ENCODE results near the gene GAS2L1. TPM values are rescaled to one million over a fixed set of nuclear protein-coding genes. Genes with fewer than 3 reads are reported as not detected.

The GAS2L1 gene
- total and polyA plus RNA-seq, 8 donors = 4.4 to 81.1 (median 27.3) TPM

- WGBS, 5 donors = 64 to 76% (median 71%) methylated on average over 10 of the region's 10 CpGs
- intact Hi-C loops (cut with DNase I; ENCODE audit: low total_unique reads) = no loop called here
- peaks cover 13 to 32% (median 23%) of the 10 kb centered on the region in 4 donors for H3K4me1 ChIP-seq
- no peak overlapping the region for H3K4me3 ChIP-seq
- no peaks in the 10 kb centered on the region for H3K9me3 ChIP-seq
- no peaks in the 10 kb centered on the region for H3K27me3 ChIP-seq
- DNase-seq = no peak
- peaks cover 46 to 59% (median 56%) of the 10 kb centered on the region in 4 donors for H3K36me3 ChIP-seq
- peak overlapping the region in 1 of 5 donors; percentile 8 for H3K27ac ChIP-seq
- TF ChIP-seq CTCF (IDR thresholded peaks at IDR 0.05) (no peak), POLR2AphosphoS5 (IDR thresholded peaks at IDR 0.05) (no peak), EP300 (IDR thresholded peaks at IDR 0.05) (no peak), POLR2A (IDR thresholded peaks at IDR 0.05) (no peak)
Measured at GRCh38 chr22:29300807-29301601, 5.4 kb upstream of the GAS2L1 start.

GRCh38 chr22:29301716-29302401 is 4.6 kb upstream of the GAS2L1 start:
- intact Hi-C loops (cut with DNase I; ENCODE audit: low total_unique reads) = no loop called here
- Histone ChIP-seq H3K36me3 (peaks cover 37 to 50% (median 47%) of the 10 kb centered on the region in 4 donors), H3K27ac (peak overlapping the region in 3 of 5 donors; percentile 50 to 62 (median 55)), H3K27me3 (peaks cover 0 to 3% (median 0%) of the 10 kb centered on the region in 3 donors), H3K9me3 (no peaks in the 10 kb centered on the region), H3K4me1 (peaks cover 14 to 41% (median 31%) of the 10 kb centered on the region in 4 donors), H3K4me3 (no peak overlapping the region)
- TF ChIP-seq EP300 (IDR thresholded peaks at IDR 0.05) (no peak), POLR2AphosphoS5 (IDR thresholded peaks at IDR 0.05) (no peak), POLR2A (IDR thresholded peaks at IDR 0.05) (no peak), CTCF (IDR thresholded peaks at IDR 0.05) (no peak)
- 73 to 86% (median 79%) methylated on average over 10 to 17 of the region's 17 CpGs for WGBS, 5 donors
- no peak for DNase-seq

GRCh38 chr22:29302402-29302680 is 4.1 kb upstream of the GAS2L1 start:
- Histone ChIP-seq H3K9me3 (no peaks in the 10 kb centered on the region), H3K4me3 (no peak overlapping the region), H3K27ac (peak overlapping the region; percentile 19 to 62 (median 50)), H3K27me3 (peaks cover 0 to 7% (median 0%) of the 10 kb centered on the region in 3 donors), H3K36me3 (peaks cover 33 to 45% (median 43%) of the 10 kb centered on the region in 4 donors), H3K4me1 (peaks cover 14 to 44% (median 35%) of the 10 kb centered on the region in 4 donors)
- no peak for TF ChIP-seq POLR2AphosphoS5 (IDR thresholded peaks at IDR 0.05)
- TF ChIP-seq EP300 (IDR thresholded peaks at IDR 0.05) = no peak
- no peak for TF ChIP-seq POLR2A (IDR thresholded peaks at IDR 0.05)
- TF ChIP-seq CTCF (IDR thresholded peaks at IDR 0.05) = no peak
- intact Hi-C loops (cut with DNase I; ENCODE audit: low total_unique reads) = no loop called here
- WGBS, 5 donors = 37 to 50% (median 43%) methylated on average over 2 of the region's 2 CpGs
- no peak for DNase-seq

- TF ChIP-seq EP300 (IDR thresholded peaks at IDR 0.05) = no peak
- TF ChIP-seq POLR2AphosphoS5 (IDR thresholded peaks at IDR 0.05) = no peak
- TF ChIP-seq POLR2A (IDR thresholded peaks at IDR 0.05) = no peak
- TF ChIP-seq CTCF (IDR thresholded peaks at IDR 0.05) = no peak
- no peak overlapping the region for H3K4me3 ChIP-seq
- intact Hi-C loops (cut with DNase I; ENCODE audit: low total_unique reads) = no loop called here
- H3K27ac ChIP-seq = peak overlapping the region; percentile 19 to 62 (median 50)
- 23 to 37% (median 29%) methylated on average over 10 to 13 of the region's 13 CpGs for WGBS, 5 donors
- H3K27me3 ChIP-seq = peaks cover 0 to 7% (median 0%) of the 10 kb centered on the region in 3 donors
- H3K9me3 ChIP-seq = no peaks in the 10 kb centered on the region
- H3K4me1 ChIP-seq = peaks cover 17 to 49% (median 41%) of the 10 kb centered on the region in 4 donors
- peak in 1 of 2 donors; percentile 64 for DNase-seq
- H3K36me3 ChIP-seq = peaks cover 27 to 40% (median 37%) of the 10 kb centered on the region in 4 donors
Measured at GRCh38 chr22:29302681-29303465, 3.6 kb upstream of the GAS2L1 start.

Measured in stomach (tissue), 9 donors.